GM10266 (cell line): ENCODE results near the gene DLX3.
"Not testable (repeated sequence)": the region's sequence is repeated elsewhere in the genome, so short reads cannot be mapped to it uniquely, and the experiment has no call there.

Experiments used
- DNase-seq: peaks from one replicate; pipeline ENCODE4 v3.0.0; 2012; ENCODE audit errors: extremely low spot score
- TF ChIP-seq, protein P1 (sequence below): IDR thresholded peaks from 2 replicates; pipeline ENCODE4 v1.5.1; 2012; ENCODE audit warnings: mild to moderate bottlenecking, low read depth; ENCODE audit not compliant: control insufficient read depth, insufficient read depth; ENCODE audit errors: missing control alignments

The DLX3 gene

DNA sequence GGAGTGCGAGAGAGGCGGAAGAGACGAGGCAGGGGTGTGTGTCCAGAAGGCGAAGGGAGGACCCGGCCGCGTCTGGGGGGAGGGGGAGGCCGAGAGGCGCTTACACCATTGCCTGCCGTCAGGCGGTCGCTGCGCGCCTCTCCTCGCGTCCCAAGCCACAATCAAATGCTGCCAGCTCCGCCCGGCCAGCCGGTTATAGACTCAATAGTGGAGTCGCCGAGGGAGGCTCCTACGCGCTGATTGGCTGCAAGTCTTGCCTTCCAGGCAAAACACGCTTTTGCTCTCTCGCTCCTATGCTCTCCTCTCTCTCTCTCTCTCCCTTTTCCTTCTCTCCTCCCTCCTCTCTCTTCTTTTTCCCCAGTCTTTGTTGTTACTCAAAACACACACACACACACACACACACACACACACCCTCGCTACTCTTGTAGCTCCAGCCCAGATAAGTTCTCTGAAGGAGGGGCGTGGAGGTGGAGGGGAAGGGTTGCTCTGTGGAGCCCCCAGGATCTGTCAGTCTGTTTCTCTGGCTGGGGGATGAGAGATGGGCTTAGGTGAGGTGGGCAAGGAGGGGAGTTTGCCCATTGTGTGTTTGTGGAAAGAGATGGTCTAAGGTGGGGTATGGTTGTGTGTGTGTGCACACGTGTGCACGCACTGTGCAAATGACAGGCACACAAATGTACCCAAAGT is at the start of gene DLX3:
DLX3 (minus strand) TSS at position 170 of the 684 bp plus-strand sequence. CDS start 226 bp downstream, outside the sequence.
- TF ChIP-seq, protein P1, sequence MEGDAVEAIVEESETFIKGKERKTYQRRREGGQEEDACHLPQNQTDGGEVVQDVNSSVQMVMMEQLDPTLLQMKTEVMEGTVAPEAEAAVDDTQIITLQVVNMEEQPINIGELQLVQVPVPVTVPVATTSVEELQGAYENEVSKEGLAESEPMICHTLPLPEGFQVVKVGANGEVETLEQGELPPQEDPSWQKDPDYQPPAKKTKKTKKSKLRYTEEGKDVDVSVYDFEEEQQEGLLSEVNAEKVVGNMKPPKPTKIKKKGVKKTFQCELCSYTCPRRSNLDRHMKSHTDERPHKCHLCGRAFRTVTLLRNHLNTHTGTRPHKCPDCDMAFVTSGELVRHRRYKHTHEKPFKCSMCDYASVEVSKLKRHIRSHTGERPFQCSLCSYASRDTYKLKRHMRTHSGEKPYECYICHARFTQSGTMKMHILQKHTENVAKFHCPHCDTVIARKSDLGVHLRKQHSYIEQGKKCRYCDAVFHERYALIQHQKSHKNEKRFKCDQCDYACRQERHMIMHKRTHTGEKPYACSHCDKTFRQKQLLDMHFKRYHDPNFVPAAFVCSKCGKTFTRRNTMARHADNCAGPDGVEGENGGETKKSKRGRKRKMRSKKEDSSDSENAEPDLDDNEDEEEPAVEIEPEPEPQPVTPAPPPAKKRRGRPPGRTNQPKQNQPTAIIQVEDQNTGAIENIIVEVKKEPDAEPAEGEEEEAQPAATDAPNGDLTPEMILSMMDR, result no peak
- DNase-seq, result peak; percentile 24

DNA sequence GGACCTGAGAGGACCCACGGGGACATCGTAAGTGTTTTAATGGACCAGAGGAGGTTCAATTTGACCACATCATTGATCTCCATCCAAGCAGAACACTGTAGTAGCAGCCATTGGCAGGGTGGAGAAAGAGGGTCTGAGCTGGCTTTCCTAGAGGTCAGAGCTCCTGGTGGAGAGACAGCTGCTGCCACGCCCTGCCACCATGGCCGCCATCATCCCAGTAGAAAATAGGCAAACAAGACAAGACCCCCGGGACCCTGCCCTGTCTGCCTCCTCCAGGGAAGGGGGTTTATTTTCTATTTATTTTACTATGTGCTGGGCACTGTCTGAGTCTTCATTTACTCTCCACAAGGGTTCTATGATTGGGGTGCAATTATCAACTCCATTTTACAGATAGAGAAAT is 49.5 kb upstream of the DLX3 start:
- no peak for DNase-seq
- TF ChIP-seq, protein P1, result no peak

DNA sequence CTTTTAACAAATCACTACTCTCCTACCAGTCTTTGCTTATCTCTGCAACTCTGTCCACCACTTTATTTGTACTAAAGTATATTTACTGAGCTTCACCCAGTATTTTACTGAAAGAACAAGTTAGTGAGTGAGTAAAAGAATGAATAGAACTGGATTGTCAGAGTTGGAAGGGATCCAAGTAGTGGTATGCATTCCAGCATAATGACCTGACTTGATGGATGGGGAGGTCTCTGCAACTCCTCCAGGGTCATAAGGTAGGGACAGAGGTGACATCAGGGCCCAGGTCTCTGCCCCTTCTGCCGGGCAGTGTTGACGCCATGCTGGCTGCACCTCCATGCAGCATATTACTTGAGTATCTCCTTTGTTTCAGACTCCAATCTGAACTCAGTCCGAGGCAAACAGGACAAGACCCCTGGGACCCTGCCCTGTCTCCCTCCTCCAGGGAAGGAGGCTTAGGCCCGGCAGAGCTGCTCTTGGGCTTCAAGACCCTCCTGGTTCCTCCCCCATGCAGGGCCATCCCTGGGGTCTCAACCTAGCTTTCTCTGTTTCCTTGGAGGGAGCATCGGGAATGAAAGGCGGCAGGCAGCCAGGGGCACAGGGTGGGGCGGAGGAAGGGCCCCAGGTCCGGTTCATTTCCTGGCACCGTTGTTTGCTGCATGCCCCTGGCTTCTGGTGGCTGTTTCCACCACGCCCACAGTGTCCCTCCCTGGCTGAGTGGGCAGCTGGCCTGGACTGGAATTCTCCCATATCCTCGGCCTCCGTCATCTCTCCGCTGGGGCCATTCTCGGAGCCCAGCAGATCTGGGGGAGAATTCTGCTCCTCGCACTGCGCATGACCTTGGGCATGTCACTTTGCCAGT is 48.5 kb upstream of the DLX3 start:
- TF ChIP-seq, protein P1, result no peak
- DNase-seq, result no peak

GRCh38 chr17:50042211-50042610 is 47.2 kb upstream of the DLX3 start:
- DNase-seq, result no peak
- TF ChIP-seq, protein P1, result no peak

GRCh38 chr17:50040496-50040895 is 45.5 kb upstream of the DLX3 start:
- not testable (repeated sequence) for DNase-seq

DNA sequence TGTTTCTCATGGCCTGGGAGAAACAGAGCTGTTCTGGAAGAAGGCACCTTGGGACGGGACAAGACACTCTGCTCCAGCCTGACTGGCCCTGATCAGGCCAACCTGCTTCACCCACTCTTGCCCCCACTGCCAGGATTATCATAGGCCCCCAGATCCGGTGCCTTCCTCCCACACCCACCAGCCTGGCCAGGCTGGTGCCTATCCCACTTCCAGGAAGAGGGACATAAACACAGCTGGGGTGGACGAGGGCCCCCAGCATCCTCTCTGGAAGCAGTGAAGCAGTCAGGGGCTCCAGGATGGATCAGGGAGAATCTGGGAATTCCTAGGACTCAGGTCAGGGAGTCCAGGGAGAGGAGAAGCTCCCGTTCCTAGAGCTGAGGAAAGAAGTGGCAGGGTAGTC is 44.0 kb upstream of the DLX3 start:
- TF ChIP-seq, protein P1, result no peak
- no peak for DNase-seq

GRCh38 chr17:50037321-50038107 is 42.5 kb upstream of the DLX3 start:
- no peak for DNase-seq

More at GRCh38 chr17:50037321-50038107, 42.5 kb upstream of the DLX3 start:
- TF ChIP-seq, protein P1, result no peak
